GM11168 (cell line): ENCODE results near the gene DDX5.
"Not testable (repeated sequence)": the region's sequence is repeated elsewhere in the genome, so short reads cannot be mapped to it uniquely, and the experiment has no call there.

Source experiments
- in situ Hi-C: fragments of 300-500 bp; cut with MboI; formaldehyde crosslinking; loops from one replicate; pipeline ENCODE4 v1.12.0; 2022; ENCODE audit warnings: low sequenced_read_pairs; ENCODE audit not compliant: unreplicated experiment

The DDX5 gene

GRCh38 chr17:64496348-64496785, 9.7 kb downstream of the DDX5 start:
- in situ Hi-C loops = no loop called here

- in situ Hi-C loops = not testable (repeated sequence)
Measured at GRCh38 chr17:64495300-64495699, 10.8 kb downstream of the DDX5 start.

- in situ Hi-C loops = loop anchor here (5.0 kb wide), 2 partner anchors 72 to 182 kb away; no protein-coding TSS in a partner anchor
Measured at GRCh38 chr17:64494121-64494520, 12.0 kb downstream of the DDX5 start.

GRCh38 chr17:64492481-64493109, 13.5 kb downstream of the DDX5 start:
- in situ Hi-C loops = loop anchor here (5.0 kb wide), 2 partner anchors 70 to 180 kb away; no protein-coding TSS in a partner anchor

- in situ Hi-C loops = loop anchor here (5.0 kb wide), 2 partner anchors 70 to 180 kb away; no protein-coding TSS in a partner anchor
Measured at GRCh38 chr17:64491994-64492393, 14.1 kb downstream of the DDX5 start.

- in situ Hi-C loops = loop anchor here (5.0 kb wide), 2 partner anchors 69 to 179 kb away; no protein-coding TSS in a partner anchor
Measured at GRCh38 chr17:64491034-64491860, 14.8 kb downstream of the DDX5 start.

- in situ Hi-C loops = no loop called here
Measured at GRCh38 chr17:64488301-64488700, 17.8 kb downstream of the DDX5 start.

GRCh38 chr17:64484380-64484779, 21.7 kb downstream of the DDX5 start:
- in situ Hi-C loops = no loop called here

- in situ Hi-C loops = no loop called here
Measured at GRCh38 chr17:64480951-64481350, 25.1 kb downstream of the DDX5 start.

GRCh38 chr17:64477849-64478248, 28.2 kb downstream of the DDX5 start:
- in situ Hi-C loops = no loop called here

- in situ Hi-C loops = no loop called here
Measured at GRCh38 chr17:64472564-64472963, 33.5 kb downstream of the DDX5 start.

GRCh38 chr17:64471440-64471839, 34.6 kb downstream of the DDX5 start:
- in situ Hi-C loops = no loop called here

- in situ Hi-C loops = no loop called here
Measured at GRCh38 chr17:64470625-64471024, 35.5 kb downstream of the DDX5 start.

GRCh38 chr17:64466834-64467233, 39.3 kb downstream of the DDX5 start:
- in situ Hi-C loops = not testable (repeated sequence)

- in situ Hi-C loops = no loop called here
Measured at GRCh38 chr17:64466019-64466735, 39.9 kb downstream of the DDX5 start.

GRCh38 chr17:64461788-64462187, 44.3 kb downstream of the DDX5 start:
- in situ Hi-C loops = no loop called here

GRCh38 chr17:64460955-64461354, 45.1 kb downstream of the DDX5 start:
- in situ Hi-C loops = no loop called here

- in situ Hi-C loops = not testable (repeated sequence)
Measured at GRCh38 chr17:64459818-64460217, 46.3 kb downstream of the DDX5 start.

GRCh38 chr17:64459284-64459747, 46.8 kb downstream of the DDX5 start:
- in situ Hi-C loops = no loop called here

GRCh38 chr17:64458756-64459155, 47.3 kb downstream of the DDX5 start:
- in situ Hi-C loops = no loop called here

GRCh38 chr17:64457156-64457555, 48.9 kb downstream of the DDX5 start:
- in situ Hi-C loops = no loop called here
